GM21825 (cell line): ENCODE measurements around the gene TSPY10.
"Not testable (repeated sequence)": the region's sequence is repeated elsewhere in the genome, so short reads cannot be mapped to it uniquely, and the experiment has no call there.

ENCODE experiments used
- ATAC-seq: cut with Tn5 transposase; IDR thresholded peaks from one replicate; pipeline ENCODE4 v1.9.1; 2021; ENCODE audit warnings: mild to moderate bottlenecking, moderate library complexity; ENCODE audit not compliant: unreplicated experiment

The TSPY10 gene, protein sequence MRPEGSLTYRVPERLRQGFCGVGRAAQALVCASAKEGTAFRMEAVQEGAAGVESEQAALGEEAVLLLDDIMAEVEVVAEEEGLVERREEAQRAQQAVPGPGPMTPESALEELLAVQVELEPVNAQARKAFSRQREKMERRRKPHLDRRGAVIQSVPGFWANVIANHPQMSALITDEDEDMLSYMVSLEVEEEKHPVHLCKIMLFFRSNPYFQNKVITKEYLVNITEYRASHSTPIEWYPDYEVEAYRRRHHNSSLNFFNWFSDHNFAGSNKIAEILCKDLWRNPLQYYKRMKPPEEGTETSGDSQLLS

GRCh38 chrY:9527580-9527979 lies at the start of gene TSPY10:
Gene TSPY10 (plus strand): TSS chrY:9527880. CDS start chrY:9527926, 46 bp downstream.
- ATAC-seq, result not testable (repeated sequence)

- not testable (repeated sequence) for ATAC-seq
Observed at GRCh38 chrY:9486967-9487366, 40.7 kb upstream of the TSPY10 start, which contains the start of gene TSPY9. Gene TSPY9 (plus strand): TSS chrY:9487267. CDS start chrY:9487313, 46 bp downstream.

DNA sequence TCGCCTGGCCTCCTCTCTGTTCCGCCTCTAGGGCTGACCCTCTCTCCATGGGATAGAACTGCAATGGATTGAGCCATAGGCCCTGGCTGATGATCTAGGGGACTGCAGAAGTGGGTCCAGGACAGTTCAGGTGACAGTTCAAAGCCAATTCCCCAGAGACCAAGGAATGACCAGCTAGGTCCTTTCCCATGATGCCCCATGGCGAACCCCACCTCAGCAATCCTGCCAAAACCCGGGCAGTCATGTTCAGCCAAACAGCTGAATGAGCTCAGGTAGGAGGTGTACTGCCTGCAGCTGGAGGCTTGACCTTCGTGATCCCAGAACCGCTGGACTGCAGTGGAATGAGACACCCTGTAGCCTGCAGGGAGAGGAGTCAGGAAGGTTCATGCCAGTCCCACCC lies 23.3 kb upstream of the TSPY10 start:
- not testable (repeated sequence) for ATAC-seq

DNA sequence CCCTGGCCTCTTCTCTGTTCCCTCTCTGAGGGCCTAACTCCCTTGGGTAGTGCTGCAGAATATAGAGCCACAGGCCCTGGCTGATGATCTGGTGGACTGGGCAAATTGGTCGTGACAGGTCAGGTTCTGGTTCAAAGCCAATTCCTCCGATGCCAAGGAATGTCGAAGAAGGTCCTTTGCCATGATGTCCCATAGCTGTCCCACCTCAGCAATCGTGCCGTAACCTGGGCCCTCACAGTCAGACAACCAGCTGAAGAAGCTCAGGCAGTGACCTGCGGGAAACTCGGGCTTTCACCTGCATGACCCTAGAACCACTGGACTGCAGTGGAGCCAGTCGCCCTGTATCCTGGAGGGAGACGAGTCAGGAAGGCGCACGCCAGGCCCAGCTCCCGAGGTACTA lies 11.4 kb upstream of the TSPY10 start:
- not testable (repeated sequence) for ATAC-seq
